Stimulated activated CD4-positive, alpha-beta T cell treated with anti-CD3 and anti-CD28 coated beads, Interleukin-4, amount 100 ng/mL, for 1 hour (primary cell): ENCODE results near the gene PLEKHH2.
"Not testable (repeated sequence)": the region's sequence is repeated elsewhere in the genome, so short reads cannot be mapped to it uniquely, and the experiment has no call there.

Experiments used
- DNase-seq: peaks from one replicate; pipeline ENCODE4 v3.0.0-alpha.2; 2020

The PLEKHH2 gene

GRCh38 chr2:43637030-43637803 is at the start of gene PLEKHH2:
Gene PLEKHH2 (plus strand): TSS chr2:43637260. CDS start chr2:43644674, 7,414 bp downstream.
- peak; percentile 90 for DNase-seq

- no peak for DNase-seq
These were observed 44.6 kb upstream of the PLEKHH2 start for GRCh38 chr2:43592443-43592842.

GRCh38 chr2:43593254-43593653 is 43.8 kb upstream of the PLEKHH2 start:
- no peak for DNase-seq

- DNase-seq, result no peak
These were observed 42.2 kb upstream of the PLEKHH2 start for GRCh38 chr2:43594875-43595274.

GRCh38 chr2:43595603-43596412 is 41.3 kb upstream of the PLEKHH2 start, which contains the start of gene THADA:
Gene THADA (minus strand): TSS chr2:43596038. CDS start chr2:43592392, 3,646 bp downstream.
- peak; percentile 97 for DNase-seq

- not testable (repeated sequence) for DNase-seq
These were observed 36.5 kb upstream of the PLEKHH2 start for GRCh38 chr2:43600596-43600995.

GRCh38 chr2:43604674-43605073 is 32.4 kb upstream of the PLEKHH2 start:
- no peak for DNase-seq

GRCh38 chr2:43605079-43605655 is 31.9 kb upstream of the PLEKHH2 start:
- DNase-seq, result peak; percentile 20

- no peak for DNase-seq
These were observed 31.2 kb upstream of the PLEKHH2 start for GRCh38 chr2:43605851-43606250.

- DNase-seq, result no peak
These were observed 27.7 kb upstream of the PLEKHH2 start for GRCh38 chr2:43609290-43609918.

- DNase-seq, result no peak
These were observed 26.7 kb upstream of the PLEKHH2 start for GRCh38 chr2:43610361-43610760.

- peak; percentile 68 for DNase-seq
These were observed 24.8 kb upstream of the PLEKHH2 start for GRCh38 chr2:43611987-43612894.

- DNase-seq, result no peak
These were observed 24.1 kb upstream of the PLEKHH2 start for GRCh38 chr2:43612944-43613343.

GRCh38 chr2:43616967-43617680 is 19.9 kb upstream of the PLEKHH2 start:
- DNase-seq, result no peak

- no peak for DNase-seq
These were observed 17.5 kb upstream of the PLEKHH2 start for GRCh38 chr2:43619511-43619910.

GRCh38 chr2:43622931-43623451 is 14.1 kb upstream of the PLEKHH2 start:
- DNase-seq, result no peak

- no peak for DNase-seq
These were observed 5.3 kb upstream of the PLEKHH2 start for GRCh38 chr2:43631618-43632317.

GRCh38 chr2:43634604-43635306 is 2.3 kb upstream of the PLEKHH2 start:
- no peak for DNase-seq

GRCh38 chr2:43636153-43636552 is 907 bp upstream of the PLEKHH2 start:
- not testable (repeated sequence) for DNase-seq

- DNase-seq, result peak; percentile 3
These were observed 439 bp upstream of the PLEKHH2 start for GRCh38 chr2:43636621-43637020.
